ENCODE measurements around the gene FBL.
"Not testable (repeated sequence)": the region's sequence is repeated elsewhere in the genome, so short reads cannot be mapped to it uniquely, and the experiment has no call there.

The FBL gene

DNA sequence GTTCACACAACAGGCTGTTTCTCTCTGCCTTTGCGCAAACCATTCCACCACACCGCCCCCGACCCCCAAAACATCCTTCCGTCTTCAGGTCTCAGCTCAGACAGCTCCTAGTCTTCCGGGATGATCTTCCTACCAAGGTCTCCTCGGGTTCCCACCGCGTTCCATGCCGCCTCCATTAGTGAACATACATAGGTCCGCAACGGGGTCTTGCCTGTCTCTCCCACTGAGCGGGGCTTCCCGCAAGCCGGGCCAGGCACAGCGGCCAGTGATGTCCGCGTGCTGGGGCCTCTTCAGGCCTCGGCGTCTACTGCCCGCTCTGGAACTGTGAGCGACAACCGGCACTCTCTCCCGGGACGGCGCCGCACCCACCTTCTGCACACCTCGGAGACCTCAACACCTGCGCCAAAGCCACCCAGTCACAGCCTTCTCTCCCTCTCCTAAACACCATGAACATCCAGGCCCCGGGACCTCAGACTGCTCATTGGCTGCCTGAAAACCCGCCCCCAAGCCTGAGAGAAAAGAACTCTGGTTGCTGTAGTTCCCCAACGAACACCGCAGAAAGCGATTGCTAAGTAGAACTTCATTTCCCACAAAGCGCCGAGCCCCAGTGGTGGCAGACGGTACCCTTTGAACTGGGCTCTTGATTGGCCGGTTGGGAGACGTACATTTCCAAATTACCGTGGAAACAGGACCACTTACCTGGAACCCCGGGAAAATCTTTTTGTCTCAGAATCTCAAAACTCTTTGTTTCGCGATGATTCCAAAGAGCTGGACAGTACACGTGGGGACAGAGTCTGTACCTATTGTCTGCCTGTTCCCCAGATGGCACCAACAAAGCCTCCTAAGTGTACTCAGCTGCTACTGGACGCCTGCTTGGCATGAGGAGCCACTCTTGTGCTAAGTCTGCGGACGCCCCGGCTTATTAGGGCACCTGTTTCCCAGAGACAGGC is 21.8 kb downstream of the FBL start:
- peak; percentile 77 for DNase-seq (ENCODE audit: low read depth)

DNA sequence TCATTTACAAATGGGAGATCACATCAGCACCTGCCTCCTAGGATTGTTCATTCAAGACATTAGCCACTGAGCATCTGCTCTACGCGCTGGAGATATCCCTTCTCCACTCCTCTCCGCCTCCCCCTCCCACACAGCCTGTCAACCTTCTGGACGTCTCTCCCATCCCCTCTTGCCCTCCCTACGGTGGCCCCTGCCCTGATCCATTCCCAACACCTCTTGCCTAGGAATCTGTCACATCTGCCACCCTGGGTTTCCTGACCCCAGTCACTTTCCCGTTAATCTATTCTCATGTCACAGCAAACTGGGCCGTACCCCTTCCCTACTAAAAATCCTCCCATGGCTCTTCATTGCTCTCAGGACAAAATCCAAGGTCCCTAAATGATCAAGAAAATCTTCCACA is 22.5 kb downstream of the FBL start:
- DNase-seq (ENCODE audit: low read depth), result no peak

DNA sequence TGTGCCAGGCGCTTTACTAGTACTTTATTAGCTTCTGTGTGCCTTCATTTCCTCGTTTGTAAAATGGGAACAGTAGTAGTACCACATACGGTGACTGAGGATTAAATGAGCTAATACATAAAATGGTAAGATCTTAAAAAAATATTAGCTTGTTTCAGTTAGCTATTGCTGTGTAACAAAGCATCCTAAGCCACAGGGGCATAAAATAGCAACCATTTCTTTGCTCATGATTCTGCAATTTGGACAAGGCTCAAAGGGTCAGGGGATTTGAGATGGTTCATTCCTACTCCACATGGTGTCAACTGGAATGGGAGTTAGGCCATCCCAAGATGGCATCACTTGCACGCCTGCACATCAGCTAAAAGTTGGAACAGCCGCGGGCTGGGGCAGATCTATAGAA is 25.5 kb downstream of the FBL start:
- no peak for DNase-seq (ENCODE audit: low read depth)

DNA sequence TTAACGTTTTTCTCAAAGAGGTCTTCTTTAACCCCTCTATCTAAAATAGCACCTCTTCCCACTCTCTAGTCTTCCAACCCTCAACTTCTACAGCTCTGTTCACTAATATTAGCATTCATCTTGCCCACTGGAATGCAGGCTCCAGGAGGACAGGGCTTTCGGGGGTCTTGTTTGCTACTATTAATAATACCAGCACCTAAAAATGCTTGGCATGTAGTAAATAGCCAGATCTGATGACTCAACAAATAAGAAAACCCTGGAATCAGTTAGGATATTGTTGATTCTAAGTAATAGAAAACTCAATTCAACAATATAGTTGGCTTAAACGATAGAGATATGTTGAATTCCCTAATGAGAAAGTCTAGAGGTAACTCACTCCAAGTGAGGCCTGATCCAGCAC is 26.4 kb downstream of the FBL start:
- no peak for DNase-seq (ENCODE audit: low read depth)

DNA sequence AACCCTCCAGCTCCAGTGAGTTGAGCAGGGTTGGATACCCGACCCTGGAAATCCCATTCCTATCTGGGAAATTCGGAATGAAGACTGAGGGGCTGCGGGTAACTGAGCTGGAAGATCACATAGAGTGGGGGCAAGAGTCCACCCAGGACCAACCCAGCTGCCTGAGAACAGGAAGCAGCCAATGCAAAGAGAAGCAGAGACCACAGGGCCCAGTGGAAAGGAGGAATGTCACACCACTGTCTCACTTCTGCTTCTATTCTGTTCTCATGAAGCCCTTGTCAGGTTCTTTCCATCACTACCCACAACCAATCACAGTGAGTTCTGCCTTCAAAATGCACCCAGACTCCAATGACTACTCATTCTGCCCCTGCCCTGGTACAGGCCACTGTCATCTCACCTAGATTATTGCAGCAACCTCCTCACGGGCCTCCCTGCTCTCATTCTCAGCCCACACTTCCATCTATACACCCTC is 27.5 kb downstream of the FBL start:
- no peak for DNase-seq (ENCODE audit: low read depth)

DNA sequence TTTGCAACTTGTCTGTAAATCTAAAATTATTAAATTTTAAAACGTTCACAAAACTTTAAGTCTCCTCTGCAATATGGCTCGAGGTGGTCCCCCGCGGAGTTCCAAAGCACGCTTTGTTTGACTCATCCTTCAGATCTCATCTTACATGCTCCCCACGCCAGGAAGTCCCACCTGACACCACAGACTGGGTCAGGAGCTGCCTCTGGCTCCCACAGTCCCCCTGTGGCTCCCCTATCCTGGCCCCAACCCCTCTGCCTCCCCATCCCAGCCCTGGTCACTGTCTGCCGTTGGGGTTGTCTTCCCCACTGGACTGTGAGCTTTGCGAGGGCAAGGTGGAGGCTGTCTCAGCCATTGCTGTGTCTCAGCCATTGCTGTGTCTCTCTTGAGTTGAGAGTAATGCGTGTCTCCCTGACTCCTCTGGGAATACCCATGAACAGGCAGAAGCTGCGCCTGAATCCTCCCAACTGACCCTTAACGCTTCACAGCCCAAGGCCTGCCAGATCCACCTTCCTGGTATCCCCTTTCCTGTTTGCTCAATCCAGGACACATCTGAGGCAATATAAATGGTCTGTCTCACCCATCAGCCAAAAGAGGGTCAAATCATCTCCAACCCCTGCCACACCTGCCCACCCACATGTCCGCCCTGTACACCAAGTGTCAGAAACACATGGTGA is 28.2 kb downstream of the FBL start:
- DNase-seq (ENCODE audit: low read depth), result no peak

DNA sequence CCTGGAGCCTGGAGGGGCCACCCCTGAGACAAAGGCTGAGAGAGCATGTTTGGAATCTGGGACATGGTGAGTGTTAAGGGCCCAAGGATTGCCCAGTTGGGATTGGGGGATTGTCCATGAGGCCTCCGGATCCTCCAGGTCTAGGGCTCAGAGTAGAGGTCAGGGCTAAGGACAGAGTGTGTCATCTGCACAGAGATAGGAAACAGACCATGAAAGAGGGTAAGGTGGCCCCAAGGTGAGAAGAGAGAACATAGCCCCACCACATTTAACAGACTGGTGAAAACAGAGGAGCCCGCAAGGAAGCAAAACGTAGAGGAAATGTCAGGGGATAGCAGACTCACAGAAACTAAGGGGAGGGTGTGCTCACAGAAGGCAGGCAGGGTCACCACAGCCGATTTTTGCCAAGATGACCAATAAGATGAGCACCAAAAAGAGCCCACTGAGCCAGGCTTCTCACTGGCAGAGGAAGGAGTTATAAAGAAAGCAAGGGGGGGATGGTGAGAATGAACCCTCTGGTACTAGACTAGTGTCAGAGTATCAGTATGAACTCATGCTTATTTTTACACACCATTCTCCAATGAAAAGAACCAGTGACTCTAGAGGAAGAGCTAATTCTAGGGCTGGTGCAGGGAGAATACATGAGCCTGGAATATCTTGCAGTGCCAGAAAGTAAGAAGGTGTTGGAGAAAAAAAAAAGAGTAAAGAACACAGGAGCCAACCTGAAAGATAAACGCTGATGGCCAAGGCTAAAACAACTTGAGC is 29.7 kb downstream of the FBL start:
- DNase-seq (ENCODE audit: low read depth), result no peak

DNA sequence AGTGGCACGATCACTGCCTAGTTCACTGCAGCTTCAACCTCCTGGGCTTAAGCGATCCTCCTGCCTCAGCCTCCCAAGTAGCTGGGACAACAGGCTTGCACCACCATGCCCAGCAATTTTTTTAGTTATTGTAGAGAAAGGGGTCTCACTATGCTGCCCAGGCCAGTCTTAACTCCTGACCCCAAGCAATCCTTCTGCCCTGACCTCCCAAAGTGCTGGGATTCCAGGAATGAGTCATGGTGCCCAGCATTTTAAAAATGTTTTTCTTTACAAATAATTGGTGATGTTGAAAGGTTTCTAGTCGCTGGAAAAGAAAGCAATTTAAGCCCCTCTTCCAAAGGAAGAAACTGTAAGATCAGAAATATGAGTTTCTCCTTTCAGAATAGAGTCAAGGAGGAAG is 31.6 kb downstream of the FBL start:
- no peak for DNase-seq (ENCODE audit: low read depth)

DNA sequence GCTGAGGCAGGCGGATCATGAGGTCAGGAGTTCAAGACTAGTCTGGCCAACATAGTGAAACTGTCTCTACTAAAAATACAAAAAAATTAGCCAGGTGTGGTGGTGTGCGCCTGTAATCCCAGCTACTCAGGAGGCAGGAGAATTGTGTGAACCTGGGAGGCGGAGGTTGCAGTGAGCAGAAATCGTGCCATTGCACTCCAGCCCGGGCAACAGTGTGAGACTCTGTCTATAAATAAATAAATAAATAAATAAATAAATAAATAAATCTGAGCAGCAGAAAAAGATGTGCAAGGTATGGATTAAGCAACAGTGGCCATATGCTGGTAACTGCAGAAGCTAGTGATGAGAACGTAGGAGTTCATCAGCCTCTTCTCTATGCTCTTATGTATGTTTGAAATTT is 32.1 kb downstream of the FBL start:
- not testable (repeated sequence) for DNase-seq (ENCODE audit: low read depth)

DNA sequence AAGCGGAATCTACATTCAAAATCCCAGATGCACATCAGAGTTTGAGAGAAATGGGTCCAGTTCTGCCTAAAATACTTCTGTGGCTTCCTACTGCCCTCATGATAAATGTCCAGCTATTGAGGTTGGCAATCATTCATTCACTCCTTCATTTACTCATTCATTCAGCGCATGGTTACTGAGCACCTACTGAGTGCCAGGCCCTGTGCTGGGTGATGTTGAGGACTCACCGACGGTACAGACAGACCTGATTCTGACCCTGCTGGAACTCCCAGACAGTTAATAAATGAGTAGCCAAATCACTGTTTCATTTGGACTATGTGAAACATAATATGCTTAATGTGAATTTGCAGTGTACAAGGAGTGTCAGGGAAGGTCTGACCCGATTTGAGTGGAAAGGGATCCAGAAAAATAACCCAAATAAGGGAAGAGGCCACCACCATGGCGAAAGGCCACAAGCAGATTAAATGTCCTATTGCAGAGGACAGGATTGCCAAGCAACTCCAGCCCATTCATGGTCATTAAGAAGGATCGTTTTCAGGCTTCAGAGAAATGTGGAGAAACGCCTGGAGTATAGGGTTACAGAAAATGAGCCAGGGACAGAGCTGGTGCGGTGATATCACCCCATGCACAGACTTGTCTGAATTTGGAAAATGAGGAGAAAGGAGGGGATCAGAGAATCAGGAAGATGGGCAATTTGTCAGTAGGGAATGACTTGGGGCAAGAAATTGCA is 32.8 kb downstream of the FBL start:
- no peak for DNase-seq (ENCODE audit: low read depth)

DNA sequence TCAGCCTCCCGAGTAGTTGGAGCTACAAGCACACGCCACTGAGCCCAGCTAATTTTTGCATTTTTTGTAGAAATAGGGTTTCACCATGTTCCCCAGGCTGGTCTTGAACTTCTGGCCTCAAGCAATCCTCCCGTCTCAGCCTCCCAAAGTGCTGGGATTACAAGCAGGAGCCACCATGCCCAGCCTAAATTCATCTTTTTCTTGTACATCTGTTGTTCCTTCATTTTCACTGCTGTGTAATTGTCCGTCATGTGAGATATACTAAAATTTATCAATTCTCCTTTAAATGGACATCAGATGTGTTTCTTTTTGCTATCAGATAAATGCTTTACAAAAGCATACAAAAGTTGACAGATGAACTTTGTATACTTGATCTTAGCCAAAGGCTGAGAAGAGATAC is 35.1 kb downstream of the FBL start:
- no peak for DNase-seq (ENCODE audit: low read depth)

DNA sequence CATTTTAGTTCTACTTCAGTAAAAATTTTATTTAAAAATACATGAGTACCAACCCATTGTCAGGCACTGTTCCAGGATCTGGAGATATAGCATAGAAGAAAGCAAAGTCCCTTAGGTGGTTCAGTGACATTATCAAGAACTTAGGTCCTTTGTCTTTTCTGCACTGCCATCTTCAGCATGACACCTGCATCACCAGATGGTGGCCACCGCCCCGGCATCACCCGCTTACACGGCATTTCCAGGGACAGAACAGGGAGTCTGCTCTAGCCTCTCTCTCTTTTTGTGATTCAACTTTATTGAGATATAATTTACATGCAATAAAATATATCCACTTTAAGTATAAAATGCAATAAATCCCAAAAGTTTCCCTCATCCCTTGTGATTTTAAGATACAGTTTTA is 35.8 kb downstream of the FBL start:
- no peak for DNase-seq (ENCODE audit: low read depth)

DNA sequence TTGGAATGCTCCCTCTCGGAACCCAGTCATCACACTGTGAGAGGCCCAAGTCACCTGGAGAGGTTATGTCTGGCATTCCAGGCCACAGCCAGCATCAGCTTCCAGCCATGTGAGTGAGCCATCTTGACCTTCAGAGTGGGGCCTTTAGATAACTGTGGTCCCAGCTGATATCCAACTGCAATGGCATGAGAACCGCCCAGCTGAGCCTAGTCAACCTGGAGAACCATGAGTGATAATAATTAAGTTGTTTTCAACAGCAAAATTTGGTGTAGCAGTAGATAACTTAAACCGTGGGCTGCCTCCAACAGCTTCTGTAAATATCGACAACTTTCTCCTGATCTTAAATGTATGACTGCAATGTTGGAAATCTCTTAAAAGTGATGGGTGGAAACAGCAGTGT is 36.8 kb downstream of the FBL start:
- DNase-seq (ENCODE audit: low read depth), result no peak

DNA sequence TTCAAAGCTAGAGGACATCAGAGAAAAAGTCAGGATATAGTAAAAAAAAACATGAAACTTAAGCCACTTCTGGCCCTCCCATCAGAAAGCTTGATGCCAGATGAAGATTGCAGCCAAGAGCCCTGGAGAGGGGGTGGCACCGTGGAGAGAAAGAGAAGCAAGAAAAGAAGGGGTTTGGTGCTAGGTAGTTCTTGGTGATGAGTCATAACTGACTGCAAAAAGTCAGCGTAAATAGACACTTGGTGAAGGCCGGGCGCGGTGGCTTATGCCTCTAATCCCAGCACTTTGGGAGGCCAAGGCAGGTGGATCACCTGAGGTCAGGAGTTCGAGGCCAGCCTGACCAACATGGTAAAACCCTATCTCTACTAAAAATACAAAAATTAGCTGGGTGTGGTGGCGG is 37.5 kb downstream of the FBL start:
- not testable (repeated sequence) for DNase-seq (ENCODE audit: low read depth)

DNA sequence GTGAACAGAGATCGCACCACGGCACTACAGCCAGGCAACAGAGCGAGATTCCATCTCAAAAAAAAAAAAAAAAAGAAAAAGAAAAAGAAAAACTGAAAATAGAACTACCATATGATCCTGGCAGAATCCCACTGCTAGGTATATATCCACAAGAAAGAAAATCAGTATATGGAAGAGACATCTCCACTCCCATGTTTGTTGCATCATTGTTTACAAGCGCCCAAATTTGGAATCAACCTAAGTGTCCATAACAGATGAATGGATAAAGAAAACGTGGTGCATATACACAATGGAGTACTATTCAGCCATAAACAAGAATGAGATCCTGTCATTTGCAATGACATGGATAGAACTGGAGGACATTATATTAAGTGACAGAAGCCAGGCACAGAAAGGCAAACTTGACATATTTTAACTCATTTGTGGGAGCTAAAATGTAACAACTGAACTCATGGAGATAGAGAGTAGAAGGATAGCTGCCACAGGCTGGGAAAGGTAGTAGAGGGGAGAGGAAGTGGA is 38.3 kb downstream of the FBL start:
- no peak for DNase-seq (ENCODE audit: low read depth)

DNA sequence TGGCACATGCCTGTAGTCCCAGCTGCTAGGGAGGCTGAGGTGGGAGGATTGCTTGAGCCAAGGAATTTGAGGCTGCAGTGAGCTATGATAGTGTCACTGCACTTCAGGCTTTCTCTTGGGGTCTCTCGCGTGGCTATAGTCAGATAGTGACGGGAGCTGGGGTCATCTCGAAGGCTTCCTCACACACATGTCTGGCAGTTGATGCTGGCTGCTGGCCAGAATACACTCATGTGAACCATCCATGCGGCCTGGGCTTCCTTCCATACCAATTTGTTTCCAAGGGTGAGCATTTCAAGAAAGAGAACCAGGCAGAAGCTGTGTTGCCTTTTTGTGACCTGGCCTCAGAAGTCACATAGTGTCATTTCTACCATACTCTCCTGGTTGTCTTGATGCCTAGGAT is 41.1 kb downstream of the FBL start:
- DNase-seq (ENCODE audit: low read depth), result no peak

DNA sequence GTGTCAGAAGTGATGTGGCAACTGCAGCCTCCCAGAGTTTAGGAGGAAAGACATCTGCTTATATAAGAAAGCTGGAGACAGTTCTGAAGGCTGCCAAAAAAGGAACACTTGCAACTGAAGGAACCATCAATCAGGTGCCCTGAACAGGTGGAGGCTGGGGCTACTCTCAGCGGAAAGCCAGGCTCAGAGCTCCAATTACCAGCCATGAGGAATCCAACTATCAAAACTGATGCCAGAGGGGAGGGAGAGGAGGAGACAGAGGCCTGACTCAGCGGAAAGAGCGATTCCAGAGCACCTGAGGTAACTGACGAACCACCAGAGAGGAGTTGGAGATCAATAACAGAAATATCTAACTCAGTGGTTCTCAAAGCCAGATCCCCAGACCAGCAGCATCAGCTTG is 43.2 kb downstream of the FBL start:
- DNase-seq (ENCODE audit: low read depth), result no peak

DNA sequence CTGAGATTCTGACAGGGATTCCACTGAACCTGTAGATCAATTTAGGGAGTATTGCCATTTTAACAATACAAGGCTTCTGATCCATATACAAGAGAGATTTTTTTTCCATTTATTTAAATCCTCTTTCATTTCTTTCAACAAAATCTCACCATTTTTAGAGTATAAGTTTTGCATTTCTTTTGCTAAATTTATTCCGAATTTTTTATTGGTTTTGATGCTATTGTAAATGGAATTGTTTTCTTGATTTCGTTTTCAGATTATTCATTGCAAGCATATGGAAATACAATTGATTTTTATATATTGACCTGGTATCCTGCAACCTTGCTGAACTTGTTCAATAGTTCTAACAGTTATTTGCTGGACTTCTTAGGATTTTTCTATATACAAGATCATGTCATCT is 49.1 kb downstream of the FBL start:
- no peak for DNase-seq (ENCODE audit: low read depth)

DNA sequence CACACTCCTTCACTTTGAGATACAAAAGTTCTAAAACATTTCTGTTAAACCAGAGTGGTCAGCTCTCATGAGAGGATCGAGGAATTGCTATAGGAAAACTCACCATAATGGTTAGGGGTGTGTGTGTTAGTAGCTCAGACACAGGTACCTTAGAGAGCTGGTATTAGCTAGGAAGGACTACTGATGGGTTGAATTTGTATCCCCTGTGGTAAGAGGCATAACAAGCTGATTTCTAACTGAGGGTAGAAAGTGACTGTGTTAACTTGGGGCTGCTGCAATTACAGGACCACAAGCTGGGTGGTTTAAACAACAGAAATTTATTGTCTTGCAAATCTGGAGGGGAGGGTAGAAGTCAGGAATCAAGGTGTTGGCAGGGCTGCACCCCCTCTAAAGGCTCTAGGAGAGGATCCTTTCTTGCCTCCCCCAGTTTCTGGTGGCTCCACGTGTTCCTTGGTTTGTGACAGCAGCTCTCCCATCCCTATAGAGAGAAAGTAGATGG is 50.1 kb downstream of the FBL start:
- DNase-seq (ENCODE audit: low read depth), result no peak

DNA sequence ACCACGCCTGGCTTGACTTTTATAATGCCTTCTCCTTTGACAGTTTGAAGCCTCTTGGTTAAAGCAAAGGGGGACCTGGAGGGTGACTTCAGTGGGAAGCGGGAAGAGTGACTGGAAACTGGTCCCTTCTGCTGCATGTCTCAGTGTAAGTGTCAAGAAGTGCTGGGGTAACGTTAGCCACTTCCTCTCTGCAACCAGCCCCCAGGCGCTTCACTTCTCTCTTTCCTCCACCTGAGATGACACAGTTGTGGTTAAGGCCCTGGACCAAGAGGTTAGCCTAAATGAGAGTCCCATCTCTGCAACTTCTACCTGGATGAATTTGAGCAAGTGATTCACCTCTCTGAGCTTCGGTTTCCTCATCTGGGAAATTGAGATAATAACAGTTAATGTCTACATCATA is 51.2 kb downstream of the FBL start:
- no peak for DNase-seq (ENCODE audit: low read depth)

DNA sequence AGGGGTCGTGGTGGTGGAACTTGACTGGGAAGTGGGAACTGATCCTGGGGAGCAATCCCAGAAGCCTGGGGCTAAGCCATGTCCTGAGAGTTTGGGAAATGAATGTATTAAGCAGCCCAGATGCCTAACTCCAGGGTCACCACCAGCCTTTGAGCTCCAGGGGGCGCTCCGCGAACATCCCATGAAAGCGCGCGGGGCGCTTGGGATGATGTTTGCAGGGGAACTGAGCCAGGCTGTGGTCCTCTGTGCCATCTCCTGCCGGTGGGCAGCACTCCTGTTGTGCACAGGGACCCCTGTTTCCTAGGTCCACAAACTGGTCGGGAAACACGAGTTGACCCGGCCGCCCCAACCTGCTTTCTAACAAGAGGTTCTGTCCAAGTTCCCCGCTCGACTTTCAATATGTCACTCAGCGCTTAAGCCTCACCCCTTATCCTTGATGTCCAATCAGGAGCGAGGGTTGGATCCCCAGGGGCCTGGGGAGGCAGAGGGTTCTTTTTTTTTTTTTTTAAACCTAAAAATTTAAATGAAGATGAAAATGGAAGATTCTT is 53.1 kb downstream of the FBL start:
- DNase-seq (ENCODE audit: low read depth), result peak; percentile 45
